Fibroblast of skin of left biceps (primary cell): Measurements from ENCODE around the gene PTPN14.

Source experiments
- DNase-seq, 2 experiments: peaks; one replicate each; pipeline ENCODE4 v3.0.0-alpha.2; 2013; ENCODE audit warnings: low read depth in 2 of 2

The PTPN14 gene

GRCh38 chr1:214369364-214369763 is 182.0 kb downstream of the PTPN14 start:
- DNase-seq: no peak

DNA sequence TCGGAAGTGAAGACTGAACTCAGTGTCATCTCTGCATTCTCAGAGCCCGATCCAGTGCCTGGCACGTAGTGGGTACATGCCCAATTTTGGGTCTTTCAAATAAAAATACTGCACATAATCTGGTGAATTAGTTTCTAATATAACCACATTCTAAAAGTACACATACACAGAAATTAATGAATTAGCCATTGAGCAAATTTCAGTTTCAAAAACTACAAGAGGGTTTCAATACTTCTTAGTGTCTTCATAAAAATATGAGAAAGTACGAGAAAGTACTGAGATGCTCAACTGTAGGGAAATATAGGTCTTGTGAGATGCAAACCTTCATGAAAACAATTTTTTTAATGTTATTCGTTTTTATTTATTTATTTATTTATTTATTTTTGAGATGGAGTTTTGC is 183.6 kb downstream of the PTPN14 start:
- DNase-seq: no peak

- no peak for DNase-seq
Measured at GRCh38 chr1:214364786-214365295, 186.6 kb downstream of the PTPN14 start.

GRCh38 chr1:214364386-214364785 is 187.0 kb downstream of the PTPN14 start:
- DNase-seq: no peak

GRCh38 chr1:214363386-214363785 is 188.0 kb downstream of the PTPN14 start:
- DNase-seq: no peak

DNA sequence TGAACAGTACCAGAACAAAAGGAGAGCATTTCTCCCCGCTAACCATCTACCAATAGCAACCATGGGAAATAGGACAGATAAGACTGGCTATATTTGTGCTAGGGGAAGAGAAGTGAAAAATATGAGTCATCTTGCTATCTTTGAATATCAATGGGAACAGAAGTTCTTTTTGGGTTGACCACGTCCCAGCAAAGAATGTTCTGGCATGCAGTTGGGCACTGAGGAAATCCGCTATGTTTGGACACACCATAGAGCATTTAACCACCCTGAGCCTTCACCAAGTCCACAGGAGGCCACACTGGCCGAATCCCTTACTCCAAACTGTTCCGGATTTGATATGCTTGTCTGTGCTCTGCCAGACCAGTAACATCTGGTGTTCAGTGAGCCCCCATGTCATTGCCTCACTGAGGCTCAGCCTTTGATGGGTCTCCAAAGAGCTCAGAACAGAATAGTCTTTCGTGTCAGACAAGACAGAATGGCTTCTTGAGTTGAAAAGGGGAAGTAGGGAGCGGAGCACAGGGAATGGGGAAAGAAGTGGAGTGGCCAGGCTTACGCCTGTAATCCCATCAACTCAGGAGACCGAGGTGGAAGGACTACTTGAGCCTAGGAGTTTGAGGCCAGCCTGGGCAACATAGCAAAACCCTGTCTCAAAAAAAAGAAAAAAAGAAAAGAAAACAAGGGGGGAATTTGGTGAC is 189.1 kb downstream of the PTPN14 start:
- no peak for DNase-seq

GRCh38 chr1:214361636-214362035 is 189.8 kb downstream of the PTPN14 start:
- DNase-seq: no peak

DNA sequence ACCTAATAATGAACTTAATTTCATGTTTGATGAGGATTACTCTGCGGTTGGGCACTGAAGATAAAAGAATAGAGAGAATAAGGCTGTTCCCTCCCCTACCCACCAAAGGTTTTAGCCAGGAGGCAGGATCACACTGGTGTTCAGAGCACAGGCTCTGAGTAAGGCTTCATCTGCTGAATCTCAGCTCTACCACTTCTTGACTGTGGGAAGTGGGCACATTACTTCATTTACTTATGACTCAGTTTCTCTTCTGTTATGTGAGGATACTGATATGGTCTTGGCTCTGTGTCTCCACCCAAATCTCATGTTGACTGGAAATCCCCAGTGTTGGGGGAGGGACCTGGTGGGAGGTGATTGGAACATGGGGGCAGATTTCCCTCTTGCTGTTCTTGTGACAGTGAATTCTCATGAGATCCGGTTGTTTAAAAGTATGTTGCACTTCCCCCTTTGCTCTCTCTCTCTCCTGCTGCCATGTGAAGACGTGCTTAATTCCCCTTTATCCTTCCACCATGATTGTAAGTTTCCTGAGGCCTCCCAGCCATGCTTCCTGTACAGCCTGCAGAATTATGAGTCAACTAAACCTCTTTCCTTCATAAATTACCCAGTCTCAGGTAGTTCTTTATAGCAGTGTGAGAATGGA is 190.8 kb downstream of the PTPN14 start:
- no peak for DNase-seq

GRCh38 chr1:214360116-214360515 is 191.3 kb downstream of the PTPN14 start:
- DNase-seq: no peak

DNA sequence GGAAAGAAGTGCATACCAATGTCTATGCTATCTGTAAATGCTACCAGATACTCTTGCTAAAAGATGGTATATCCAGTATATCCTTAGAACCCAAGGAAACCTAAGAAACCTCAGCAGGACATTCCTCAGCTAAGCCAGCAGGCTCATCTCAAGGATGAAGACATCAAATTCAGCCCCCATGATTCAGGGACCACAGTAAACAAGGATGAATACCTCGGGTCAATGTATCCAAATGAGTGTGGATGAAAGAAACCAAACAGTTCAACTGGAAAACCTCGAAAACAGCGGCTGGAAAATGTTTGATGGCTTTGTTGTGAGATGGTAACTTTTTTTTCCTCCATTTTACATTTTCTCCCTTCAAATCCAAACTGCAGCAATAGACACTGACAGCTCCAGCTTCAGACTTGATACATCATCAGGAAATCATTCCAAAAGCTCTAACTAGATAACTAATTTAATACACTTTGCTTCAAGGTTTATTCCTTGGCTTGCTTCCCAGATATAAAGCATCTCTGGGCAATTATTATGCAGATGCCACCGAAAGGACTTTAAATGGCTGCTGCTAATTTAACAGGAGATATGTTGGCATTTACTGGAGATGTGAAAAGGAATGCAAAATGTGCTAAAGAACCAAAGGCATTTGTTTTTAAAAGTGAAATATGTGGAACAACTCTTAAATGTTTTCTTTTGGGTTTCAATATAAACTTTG is 196.8 kb downstream of the PTPN14 start:
- no peak for DNase-seq

GRCh38 chr1:214352838-214353237 is 198.6 kb downstream of the PTPN14 start:
- no peak for DNase-seq

- no peak for DNase-seq
Measured at GRCh38 chr1:214351551-214352277, 199.7 kb downstream of the PTPN14 start.

DNA sequence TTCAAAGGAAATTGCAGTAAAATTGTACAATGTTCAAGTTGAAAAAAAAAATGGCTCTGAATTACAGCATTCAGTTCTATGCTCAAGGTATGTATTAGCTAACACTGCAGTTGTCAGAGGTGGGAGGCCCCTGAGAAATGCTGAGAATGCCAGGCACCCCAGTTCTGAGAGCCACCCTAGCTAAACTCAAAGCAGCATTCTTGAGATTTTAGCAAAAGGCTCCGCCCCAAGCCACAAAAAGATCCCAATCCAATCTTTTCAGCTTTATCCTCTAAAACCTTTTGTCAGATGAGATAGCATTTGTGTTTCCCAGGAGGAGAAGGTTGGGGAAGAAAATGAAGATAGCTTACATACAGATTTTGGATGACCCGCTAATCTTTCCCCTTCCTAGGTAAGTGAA is 201.6 kb downstream of the PTPN14 start:
- no peak for DNase-seq

DNA sequence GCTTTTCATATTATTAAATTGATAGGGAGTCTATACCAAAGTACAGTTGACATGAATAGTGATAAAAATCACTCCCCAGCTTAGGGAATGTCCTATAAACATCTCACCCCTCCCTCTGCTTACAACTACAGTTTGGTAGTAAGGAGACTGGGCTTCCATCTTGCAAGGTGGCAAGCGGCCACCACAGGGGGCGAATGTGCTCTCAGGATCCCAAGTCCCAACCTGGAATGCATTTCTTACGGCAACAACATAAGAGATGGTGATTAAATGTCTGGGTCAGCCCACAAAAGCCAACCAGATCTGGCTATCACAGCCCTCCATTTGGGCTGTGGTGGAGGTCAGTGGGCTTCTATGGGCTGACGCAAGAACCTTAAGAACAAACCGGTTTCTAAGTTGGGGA is 202.4 kb downstream of the PTPN14 start:
- DNase-seq: no peak

DNA sequence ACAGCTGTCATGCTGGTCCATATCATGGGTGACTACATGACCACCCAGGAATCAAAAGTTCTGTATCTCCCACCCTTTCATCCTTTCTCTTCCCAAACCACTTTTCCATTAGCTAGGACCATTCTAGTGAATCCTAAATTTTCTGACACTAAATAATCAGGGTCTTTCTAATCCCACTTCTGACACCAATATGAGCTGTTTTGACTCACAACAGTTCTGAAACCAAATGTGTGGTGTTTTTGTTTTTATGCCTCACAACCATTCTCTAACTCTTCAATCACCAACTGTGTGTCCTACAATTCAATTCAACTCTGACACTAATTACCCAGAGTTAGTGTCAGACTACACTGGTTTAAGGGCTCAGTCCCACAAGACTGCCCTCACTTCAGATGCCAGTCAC is 206.5 kb downstream of the PTPN14 start:
- DNase-seq: no peak

DNA sequence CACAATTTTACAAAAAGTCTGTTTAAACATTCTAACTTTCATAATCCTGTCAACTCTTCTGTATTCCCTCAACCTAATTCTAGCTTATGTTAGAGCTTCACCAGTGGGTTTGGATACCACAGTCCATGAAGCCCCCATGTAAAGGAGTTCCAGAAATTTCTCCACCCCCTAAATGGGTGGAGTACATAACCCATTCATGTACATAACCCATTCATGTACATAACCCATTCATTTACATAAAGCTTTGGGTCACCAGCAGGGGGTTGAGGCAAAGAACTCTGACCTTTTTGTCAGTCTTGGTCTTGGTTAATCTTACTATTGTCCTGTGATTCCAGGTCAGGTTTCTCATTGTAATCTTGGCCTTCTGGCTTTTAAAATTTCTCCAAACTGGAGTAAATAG is 208.9 kb downstream of the PTPN14 start:
- DNase-seq: no peak

DNA sequence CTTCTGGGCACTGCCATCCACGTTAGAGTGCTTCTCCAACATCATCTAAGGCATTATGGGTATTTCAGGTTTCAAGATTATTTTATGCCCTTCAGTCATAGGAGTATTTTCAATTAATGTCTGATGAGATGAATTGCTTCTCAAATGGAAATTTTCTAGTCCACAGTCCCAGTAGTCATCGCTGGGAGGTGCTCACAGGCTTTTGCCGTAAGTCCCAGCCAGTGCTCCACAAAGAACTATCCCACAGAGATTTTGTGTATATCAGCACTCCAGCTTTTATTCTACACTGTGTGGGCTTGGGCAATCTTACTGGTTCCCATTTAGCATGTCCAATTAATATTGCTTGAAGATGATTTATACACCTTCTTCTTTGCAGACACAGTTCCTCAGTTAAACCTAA is 209.5 kb downstream of the PTPN14 start:
- DNase-seq: no peak

DNA sequence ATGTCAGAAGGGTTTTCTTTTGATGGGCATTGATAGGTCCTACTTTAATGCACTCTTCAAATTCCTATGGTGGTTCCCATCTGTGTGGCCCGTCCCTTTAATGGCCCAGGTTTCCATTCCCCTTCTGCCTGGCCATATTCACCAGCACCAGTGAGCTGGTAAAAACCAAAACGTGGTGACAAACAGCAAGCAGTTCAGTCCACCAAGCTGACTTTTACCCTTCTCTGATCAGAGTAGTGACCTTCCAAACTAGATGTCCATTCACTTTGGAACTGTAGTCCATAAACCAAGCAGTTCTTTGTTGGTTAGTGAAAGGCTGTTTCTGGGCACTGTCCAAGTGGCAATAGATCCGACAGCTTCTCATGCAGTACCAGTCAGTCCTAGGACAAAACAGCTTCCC is 209.9 kb downstream of the PTPN14 start:
- no peak for DNase-seq

- DNase-seq: no peak
Measured at GRCh38 chr1:214338212-214338611, 213.2 kb downstream of the PTPN14 start.

DNA sequence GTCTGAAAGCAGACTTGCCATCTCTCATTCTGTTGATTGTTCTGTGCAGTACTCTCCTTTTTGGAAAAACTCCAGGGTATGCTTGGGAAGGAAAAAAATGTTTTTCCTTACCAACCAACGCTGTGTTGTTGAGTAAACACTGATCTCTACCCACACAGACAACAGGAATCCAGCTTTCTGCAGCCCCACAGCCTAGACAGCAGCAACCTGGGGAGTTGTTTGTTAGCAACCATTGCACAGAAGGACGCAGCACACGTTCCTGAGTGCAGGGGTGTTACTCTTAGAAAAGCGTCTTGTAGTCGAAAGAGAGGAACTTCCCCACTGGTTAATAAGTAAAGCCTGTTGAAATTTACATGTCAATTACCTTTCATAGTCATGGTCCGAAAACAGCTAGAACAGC is 213.9 kb downstream of the PTPN14 start:
- DNase-seq: no peak

- DNase-seq: no peak
Measured at GRCh38 chr1:214337015-214337414, 214.4 kb downstream of the PTPN14 start.

- DNase-seq: no peak
Measured at GRCh38 chr1:214335567-214335966, 215.8 kb downstream of the PTPN14 start.
